Measurements from ENCODE around the gene NUCKS1. TPM values are rescaled to one million over a fixed set of nuclear protein-coding genes. Genes with fewer than 3 reads are reported as not detected.

Gene NUCKS1
- total and polyA plus RNA-seq, 2 of the 13 experiments (the other 11 are each of a cell fraction or from before 2014, with no cell fraction given): 35.5 to 117 TPM

DNA sequence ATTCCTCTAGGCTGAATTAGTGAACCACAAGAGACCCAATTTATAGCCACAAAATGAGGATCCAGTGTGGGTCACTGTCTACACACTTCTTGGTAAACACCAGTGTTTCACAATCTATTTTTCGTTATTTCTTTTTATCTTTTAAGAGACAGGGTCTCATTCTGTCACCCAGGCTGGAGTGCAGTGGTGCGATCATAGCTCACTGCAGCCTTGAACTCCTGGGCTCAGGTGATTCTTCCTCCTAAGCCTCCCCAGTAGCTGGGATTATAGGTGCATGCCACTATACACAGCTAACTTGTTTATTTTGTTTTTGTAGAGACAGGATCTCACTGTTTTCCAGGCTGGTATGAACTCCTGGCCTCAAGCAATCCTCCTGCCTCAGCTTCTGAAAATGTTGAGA, 40.3 kb downstream of the NUCKS1 start (continued):
- TF ChIP-seq SOX13 (IDR thresholded peaks at IDR 0.05): no peak
- peak in 1 of 2 experiments; percentile 56; a peak in 1 of 4 replicates for TF ChIP-seq SOX13 (CRISPR knock-in tag; conservative IDR thresholded peaks at IDR 0.05 in 1 of 2, IDR thresholded peaks at IDR 0.05 in 1 of 2)
- TF ChIP-seq ZNF44 (CRISPR knock-in tag; IDR thresholded peaks at IDR 0.05): no peak
- TF ChIP-seq SP1 (IDR thresholded peaks at IDR 0.05): no peak
- TF ChIP-seq SP1 (CRISPR knock-in tag; IDR thresholded peaks at IDR 0.05): no peak
- TF ChIP-seq TEAD3 (CRISPR knock-in tag; optimal IDR thresholded peaks at IDR 0.05; ENCODE audit: borderline replicate concordance): peak; percentile 70

DNA sequence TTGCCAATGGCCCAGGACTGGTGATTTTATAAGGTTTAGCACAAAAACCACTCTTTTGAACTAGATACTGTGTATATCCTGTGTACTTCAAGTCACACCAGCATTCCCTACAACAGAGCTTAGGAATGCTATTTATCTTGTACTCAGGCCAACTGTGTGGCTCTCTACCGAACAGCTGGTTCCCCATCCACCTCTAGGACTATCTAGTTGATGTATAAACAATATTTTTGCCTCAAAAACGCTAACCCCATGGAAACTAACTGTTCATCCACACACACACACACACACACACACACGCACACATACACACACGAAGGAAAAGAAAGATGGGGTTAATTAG, 41.0 kb downstream of the NUCKS1 start:
- H3K4me3 ChIP-seq (replicated peaks in 1 of 3; ENCODE audit: insufficient read depth in 1 of 3, low read depth in 2 of 3, low read length in 3 of 3): no peak overlapping the region
- intact Hi-C loops (cut with micrococcal nuclease; ENCODE audit: unreplicated experiment) (no loop called here), in situ Hi-C loops (cut with HindIII; ENCODE audit: extremely low pct_ligation_motif_present, low pct_unique_long_range_greater_than_20kb) (no loop called here)
- FAIRE-seq (no peak), ATAC-seq (peak; percentile 75), DNase-seq (ENCODE audit: low spot score) (peak; percentile 47)
- POLR2A ChIA-PET: interaction anchor here (1.1 to 2.2 kb wide), 6 partner anchors 15 to 126 kb away, joined by 3 to 16 read pairs (median 5); partner anchors contain the start of gene SLC45A3
- no peaks in the 10 kb centered on the region for H3K9me3 ChIP-seq (ENCODE audit: low read length)
- no TSS peak for BruUV-seq (replicated peaks)
- peak overlapping the region; percentile 53 for H3K27ac ChIP-seq (ENCODE audit: extremely low read length, insufficient read depth, low read length)
- no peaks in the 10 kb centered on the region for H3K79me2 ChIP-seq (ENCODE audit: insufficient read depth, low read length)
- no peaks in the 10 kb centered on the region for H3K36me3 ChIP-seq (replicated peaks in 1 of 2; ENCODE audit: control insufficient read depth in 1 of 2, insufficient read depth in 2 of 2, low read length in 2 of 2)
- peaks cover 78% of the 10 kb centered on the region for H3K4me1 ChIP-seq (ENCODE audit: insufficient read depth, low read length)
- no peaks in the 10 kb centered on the region for H3K27me3 ChIP-seq (ENCODE audit: control insufficient read depth in 1 of 2, insufficient read depth in 2 of 2, low read length in 2 of 2)
- no peaks in the 10 kb centered on the region for H4K20me1 ChIP-seq (ENCODE audit: insufficient read depth, low read length)
- H3K9ac ChIP-seq (ENCODE audit: insufficient read depth, low read depth, low read length): no peak overlapping the region
- H2AFZ ChIP-seq (ENCODE audit: low read length): no peak overlapping the region
- 21% methylated on average over 4 of the region's 4 CpGs for WGBS (ENCODE audit: low lambda C conversion rate)
- H3K4me2 ChIP-seq (ENCODE audit: low read depth, low read length): peak overlapping the region; percentile 28
- CTCF ChIA-PET (ENCODE audit: low intra/inter-chr PET ratio, low total read pairs): interaction anchor here (1.2 to 4.4 kb wide), 2 partner anchors 44 to 50 kb away, joined by 3 to 83 read pairs; no protein-coding TSS in a partner anchor
- TF ChIP-seq SIX4 (CRISPR knock-in tag; IDR thresholded peaks at IDR 0.05) (no peak), ZBTB38 (CRISPR knock-in tag; IDR thresholded peaks at IDR 0.05) (no peak), TEAD3 (CRISPR knock-in tag; optimal IDR thresholded peaks at IDR 0.05; ENCODE audit: borderline replicate concordance) (peak; percentile 13), FOXA3 (CRISPR knock-in tag; IDR thresholded peaks at IDR 0.05) (peak; percentile 35; the same call in 1 of the 2 replicates), SMAD3 (CRISPR knock-in tag; IDR thresholded peaks at IDR 0.05) (no peak), SOX5 (CRISPR knock-in tag; IDR thresholded peaks at IDR 0.05; ENCODE audit: borderline replicate concordance) (0 out of 2 replicates have a peak, but pooled peaks have one; percentile 13), ZNF207 (IDR thresholded peaks at IDR 0.05; ENCODE audit: borderline replicate concordance) (no peak), ZNF878 (CRISPR knock-in tag; IDR thresholded peaks at IDR 0.05) (no peak)
- TF ChIP-seq, protein P1, sequence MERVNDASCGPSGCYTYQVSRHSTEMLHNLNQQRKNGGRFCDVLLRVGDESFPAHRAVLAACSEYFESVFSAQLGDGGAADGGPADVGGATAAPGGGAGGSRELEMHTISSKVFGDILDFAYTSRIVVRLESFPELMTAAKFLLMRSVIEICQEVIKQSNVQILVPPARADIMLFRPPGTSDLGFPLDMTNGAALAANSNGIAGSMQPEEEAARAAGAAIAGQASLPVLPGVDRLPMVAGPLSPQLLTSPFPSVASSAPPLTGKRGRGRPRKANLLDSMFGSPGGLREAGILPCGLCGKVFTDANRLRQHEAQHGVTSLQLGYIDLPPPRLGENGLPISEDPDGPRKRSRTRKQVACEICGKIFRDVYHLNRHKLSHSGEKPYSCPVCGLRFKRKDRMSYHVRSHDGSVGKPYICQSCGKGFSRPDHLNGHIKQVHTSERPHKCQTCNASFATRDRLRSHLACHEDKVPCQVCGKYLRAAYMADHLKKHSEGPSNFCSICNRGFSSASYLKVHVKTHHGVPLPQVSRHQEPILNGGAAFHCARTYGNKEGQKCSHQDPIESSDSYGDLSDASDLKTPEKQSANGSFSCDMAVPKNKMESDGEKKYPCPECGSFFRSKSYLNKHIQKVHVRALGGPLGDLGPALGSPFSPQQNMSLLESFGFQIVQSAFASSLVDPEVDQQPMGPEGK (CRISPR knock-in tag; IDR thresholded peaks at IDR 0.05): no peak
- TF ChIP-seq, protein P2, sequence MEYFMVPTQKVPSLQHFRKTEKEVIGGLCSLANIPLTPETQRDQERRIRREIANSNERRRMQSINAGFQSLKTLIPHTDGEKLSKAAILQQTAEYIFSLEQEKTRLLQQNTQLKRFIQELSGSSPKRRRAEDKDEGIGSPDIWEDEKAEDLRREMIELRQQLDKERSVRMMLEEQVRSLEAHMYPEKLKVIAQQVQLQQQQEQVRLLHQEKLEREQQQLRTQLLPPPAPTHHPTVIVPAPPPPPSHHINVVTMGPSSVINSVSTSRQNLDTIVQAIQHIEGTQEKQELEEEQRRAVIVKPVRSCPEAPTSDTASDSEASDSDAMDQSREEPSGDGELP (IDR thresholded peaks at IDR 0.05; ENCODE audit: borderline replicate concordance, low read depth): peak; percentile 81; the same call in 1 of the 2 replicates

Data from HepG2 (cell line).